Raji (cell line): Measurements from ENCODE around the gene GRIK3.

Experiments
- POLR2A ChIP-seq: IDR thresholded peaks from 2 replicates; pipeline ENCODE4 v1.6.1; 2011; ENCODE audit warnings: low read depth, low read length, control low read depth; ENCODE audit not compliant: insufficient read depth

Gene GRIK3

DNA sequence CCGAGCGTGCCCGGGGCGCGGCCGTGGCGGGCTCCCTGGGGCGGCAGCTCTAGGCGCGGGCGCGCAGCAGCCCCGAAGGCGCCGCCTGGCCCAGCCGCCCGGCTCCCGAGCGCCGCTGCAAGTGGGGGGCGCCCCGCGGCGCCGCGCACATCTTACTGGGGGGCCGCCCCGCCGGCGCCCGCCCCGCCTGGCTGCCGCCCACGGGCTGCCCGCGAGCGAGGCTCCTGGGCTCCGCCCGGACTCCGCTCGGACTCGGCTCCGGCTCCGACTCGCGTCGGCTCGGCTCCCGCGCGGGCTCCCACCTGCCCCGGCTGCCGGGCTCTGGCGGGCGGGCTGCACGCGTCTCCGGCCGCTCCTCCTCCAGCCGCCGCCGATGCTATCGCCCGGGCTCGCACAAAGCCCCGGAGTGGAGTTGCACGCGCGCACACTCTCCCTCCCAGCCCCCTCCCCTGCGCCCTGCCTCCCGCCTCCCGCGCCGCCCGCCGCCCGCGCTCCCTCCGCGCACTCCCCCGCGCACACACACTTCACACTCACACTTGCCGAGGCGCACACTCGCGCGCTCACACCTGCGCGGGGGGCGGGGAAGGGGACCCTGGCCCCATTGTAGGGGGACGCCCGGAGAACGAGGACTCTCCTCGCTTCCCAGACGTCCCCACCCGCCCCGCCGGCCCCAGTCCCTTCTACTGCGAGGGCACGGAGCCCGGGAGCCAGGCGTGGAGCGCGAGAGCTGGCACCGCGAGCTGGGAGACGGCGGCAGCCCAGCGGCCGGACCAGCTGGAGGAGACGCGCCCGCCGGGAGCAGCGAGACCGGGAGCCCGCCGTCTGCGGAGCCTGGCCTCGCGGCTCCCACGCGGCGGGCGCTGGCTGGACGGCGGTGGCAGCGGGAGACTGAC lies at the start of gene GRIK3:
Gene GRIK3 (minus strand): TSS at position 395 of the 893 bp plus-strand sequence. CDS start 407 bp downstream, outside the sequence.
- TF ChIP-seq POLR2A = no peak

DNA sequence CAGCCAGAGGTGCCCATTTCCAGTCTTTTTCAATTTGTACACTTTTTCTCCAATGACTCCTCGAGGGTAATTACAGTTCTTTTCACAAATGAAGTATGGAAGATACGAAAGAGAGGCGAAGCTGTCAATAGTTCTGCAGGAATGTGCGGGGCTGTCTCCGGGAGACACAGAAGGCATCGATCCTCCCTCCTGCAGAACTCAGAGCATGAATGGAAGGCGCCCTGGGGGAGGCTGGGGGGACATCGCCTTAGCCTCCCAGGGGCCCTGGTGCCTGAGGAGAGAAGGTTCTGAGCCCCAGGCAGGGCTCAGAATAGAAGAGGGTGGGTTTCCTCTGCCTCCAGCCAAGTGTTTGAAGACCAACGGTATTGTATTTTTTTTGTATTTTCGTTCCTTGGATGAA lies 49.7 kb upstream of the GRIK3 start:
- TF ChIP-seq POLR2A = no peak

DNA sequence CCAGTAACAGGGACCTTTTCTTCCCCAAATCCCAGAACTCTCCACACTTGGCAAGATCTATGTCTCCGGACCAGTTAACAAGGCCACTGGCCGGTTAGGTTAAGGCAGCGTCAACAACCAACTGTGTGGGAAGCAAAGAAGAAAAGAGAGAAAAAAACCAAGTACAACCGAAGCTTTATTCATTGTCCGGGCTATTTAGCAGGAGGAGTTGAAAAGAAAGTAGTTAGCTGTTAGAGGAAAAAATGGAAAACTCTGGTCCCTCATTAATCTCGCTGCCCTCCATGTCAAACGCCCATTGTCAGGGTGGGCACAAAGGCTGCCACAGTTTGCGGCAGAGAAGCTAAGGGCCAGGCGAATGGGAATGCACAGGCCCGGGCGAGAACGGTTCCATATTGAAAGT lies 49.3 kb upstream of the GRIK3 start:
- TF ChIP-seq POLR2A = no peak

DNA sequence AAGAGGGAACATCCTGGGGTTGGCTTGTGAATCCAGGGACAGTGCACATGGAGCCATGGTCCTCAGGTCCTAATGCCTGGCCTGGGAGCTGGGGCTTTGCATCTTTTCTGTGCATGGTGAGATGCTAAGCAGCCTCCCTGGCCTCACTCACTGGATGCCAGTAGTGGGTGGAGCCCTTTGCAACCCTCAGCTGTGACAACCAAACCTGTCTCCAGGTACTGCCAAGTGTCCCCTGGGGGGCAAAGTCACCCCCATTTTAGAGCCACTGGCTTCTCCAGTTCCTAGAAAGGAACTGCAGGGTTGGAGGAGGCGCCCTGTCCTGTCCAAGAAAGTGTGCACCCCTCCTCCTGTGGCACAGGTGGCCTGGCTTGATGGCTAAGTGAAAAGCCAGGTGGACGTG lies 44.6 kb upstream of the GRIK3 start:
- no peak for TF ChIP-seq POLR2A

DNA sequence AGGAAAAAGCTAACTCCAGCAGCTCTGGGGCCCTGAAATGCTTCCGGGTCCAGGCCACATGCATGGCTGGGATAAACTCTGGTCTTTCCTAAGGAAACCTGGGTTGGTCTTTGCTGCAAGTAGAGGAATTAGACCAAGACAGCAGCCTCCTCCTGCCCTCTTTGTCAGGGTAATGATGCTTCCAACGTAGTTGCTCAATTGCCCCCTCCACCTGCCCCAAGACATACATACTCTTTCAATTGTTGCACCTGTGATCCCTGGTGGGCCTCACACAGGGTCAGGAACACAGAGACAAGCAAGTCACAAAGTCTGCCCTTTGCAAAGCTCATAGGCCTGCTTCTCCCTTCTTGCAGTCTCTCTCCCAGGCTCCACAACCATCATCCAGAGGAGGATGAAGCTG lies 41.9 kb upstream of the GRIK3 start:
- no peak for TF ChIP-seq POLR2A

DNA sequence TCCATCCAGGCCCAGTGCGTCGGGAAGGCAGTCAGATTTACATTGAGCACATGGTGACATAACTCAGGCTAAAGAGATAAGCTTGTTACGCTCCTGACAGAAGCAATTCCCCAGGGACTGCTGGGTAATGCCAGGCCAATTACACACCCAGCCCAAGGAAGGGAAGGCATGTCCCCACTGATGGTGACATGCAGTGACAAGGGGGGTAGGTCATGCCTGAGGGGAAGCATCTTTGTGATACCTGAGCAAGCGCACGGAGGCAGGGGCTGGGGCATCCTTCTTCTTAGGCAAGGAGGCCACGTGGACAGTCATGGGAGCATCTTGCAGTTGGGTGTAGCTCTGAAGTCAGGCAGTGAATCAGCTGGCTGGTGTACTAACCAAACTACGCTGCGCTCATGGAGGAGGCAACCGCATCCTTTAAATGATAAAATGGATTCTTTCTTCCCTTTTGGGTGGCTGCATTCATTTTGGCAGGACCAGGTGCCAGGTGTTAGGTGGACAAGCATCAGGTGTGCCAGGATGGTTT lies 39.6 kb upstream of the GRIK3 start:
- TF ChIP-seq POLR2A = no peak

DNA sequence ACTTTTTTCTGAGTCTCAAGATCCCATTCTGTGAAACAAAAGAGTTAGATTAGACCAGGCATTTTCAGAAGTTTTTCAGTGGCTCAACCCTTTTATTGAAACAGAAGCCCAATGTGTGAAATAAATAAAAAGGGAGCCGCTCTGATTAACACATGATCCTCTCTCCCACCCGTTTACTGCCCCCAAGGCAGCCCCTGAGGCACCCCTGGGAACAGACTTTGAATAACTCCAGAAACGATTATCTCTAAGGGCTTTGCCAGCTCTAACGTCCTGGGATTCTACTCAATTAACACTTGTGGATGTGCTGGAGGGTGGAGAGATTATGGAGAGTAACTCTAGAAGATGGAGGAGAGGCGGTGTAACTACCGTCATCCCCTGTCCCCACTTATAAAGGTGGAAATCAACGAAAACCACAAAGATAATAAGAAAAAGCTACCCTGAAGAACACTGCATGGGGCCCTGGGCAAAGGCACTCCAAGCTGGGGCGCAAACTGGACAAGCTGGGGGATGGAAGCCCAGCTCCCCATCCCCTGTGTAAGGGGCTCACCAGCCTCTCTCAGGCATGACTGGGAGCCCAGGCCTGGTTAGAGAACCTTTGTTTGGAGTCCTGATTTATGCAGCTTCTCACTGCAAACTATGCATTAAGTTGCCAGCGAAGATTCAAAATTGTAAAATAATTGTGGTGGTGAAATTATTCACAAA lies 39.0 kb upstream of the GRIK3 start:
- TF ChIP-seq POLR2A = no peak

DNA sequence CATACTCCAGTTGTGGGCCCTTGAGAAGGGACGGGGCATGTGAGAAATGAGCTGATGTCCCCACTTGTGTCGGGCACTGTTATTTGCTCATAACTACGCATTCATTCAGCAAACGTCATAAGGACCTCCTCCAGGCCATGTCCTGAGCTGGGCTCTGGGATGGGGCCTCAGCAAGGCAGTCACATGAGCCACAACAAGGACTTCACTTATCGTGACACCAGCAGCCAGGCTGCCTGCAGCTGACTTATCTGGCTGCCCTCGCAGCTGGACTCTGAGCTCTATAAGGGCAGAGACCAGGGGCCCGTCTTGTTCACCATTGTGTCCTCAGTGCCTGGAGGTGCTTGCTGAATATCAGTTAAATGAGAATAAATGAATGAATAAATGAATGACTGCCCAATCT lies 37.5 kb upstream of the GRIK3 start:
- no peak for TF ChIP-seq POLR2A

DNA sequence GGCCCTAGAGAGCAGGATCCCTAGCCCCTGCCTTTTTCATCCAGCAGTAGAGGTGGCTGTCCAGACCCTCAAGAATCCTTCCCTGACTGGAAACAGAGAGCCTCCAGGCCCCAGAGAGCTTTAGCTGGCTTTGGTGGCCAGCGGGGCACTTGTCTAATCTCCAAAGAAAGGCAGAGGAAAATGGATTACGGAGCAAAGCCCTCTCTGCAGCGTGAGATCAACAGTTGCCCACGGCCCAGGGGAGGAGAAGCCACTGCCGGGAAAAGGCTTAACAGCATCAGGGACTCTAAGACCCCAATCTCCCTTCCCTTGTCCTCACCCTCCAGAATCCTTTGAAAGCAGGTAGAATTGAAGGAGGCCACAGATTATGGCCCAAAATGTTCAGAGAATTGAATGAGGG lies 35.8 kb upstream of the GRIK3 start:
- TF ChIP-seq POLR2A = no peak

DNA sequence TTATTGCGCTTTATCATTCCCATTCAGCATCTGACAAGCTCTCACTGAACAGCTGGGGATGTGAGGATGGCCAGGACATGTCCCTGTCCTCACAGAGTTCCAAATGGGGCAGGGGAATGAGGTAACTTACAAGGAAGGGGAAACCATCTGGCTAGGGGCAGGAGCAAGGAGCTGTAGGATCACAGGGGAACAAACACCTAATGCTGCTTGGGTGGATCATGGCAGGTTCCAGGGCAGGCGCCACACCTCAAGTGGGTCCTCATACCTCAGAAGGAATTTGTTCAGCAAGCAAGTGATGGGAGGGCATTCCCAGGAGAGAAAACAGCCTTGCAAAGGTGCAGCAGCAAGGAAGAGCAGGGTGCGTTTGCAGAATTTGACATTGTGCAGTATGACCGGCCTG lies 35.1 kb upstream of the GRIK3 start:
- TF ChIP-seq POLR2A = no peak

DNA sequence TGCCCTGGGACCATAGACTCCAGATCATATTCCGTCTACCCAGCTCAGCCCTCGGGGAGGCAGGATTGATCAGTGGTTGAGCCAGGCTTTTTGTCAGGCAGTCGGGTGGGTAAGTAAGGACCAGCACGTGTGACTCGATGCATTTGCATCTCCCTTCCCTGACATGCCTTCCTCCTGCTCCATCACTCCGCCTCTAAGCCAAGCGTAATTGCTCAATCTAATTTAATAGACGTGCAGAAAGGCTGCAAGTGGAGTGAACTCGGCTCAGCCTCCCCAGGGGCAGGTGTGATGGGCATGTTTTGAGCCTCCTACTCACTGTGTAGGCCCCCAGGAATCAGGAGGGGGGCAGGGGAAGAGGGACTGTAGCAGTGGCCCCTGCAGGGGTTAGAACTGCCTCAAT lies 34.6 kb upstream of the GRIK3 start:
- TF ChIP-seq POLR2A = no peak

DNA sequence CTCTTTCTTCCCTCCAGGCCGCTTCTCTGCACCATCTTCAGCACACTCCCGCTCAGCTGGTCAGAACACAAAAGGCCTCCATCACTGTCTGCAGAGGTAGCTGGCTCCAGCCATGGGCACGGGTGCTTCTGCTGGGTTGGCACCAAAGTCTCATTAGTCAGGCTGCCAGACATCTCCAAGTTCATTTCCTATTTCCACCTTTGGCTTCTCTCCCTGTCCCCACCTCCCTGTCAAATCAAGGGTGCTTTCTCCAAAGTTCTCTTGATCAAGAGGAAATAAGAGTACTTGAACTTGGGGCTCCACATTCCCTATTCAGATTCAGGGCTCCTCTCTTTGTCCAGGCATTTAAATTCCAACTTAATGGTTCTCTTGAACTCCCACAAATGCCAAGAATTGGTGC lies 33.9 kb upstream of the GRIK3 start:
- no peak for TF ChIP-seq POLR2A

DNA sequence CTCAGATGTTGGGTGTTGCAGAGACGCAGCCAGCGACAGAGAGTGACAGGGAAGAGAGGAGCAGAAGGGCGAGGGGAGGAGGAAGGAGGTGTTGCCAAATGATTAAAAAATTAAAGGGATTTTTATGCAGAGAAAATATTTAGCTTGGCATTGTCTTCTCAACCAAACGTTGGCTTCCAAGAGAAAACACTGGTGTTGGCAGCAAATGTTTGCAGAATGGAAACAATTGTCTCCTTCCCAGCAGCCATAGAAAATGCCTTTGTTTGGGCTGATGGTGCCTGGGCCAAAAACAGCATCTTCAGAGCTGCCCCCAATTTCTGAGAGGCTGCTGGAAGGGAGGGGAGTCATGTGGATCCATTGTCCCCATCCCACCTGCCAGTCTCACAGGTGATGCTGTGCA lies 29.7 kb upstream of the GRIK3 start:
- TF ChIP-seq POLR2A = no peak

DNA sequence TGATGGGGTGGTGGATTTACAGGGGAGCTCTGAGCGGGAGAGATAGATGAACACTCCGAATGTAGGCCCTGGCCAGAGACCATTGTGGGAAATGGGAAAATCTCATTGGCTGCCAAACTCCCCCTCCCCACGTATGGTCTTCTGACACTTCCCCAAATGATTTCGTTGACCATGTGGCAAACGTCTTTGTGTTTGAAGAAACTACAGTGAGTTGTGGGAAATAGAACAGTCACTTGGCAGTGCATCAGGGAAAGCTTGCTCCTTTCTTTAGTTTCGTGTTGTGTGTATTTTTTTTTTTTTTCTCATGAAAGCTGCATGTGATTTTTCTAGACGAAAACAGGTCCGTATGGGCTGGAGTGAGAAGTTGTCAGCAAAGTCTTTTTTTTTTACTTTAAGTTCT lies 25.0 kb upstream of the GRIK3 start:
- no peak for TF ChIP-seq POLR2A

DNA sequence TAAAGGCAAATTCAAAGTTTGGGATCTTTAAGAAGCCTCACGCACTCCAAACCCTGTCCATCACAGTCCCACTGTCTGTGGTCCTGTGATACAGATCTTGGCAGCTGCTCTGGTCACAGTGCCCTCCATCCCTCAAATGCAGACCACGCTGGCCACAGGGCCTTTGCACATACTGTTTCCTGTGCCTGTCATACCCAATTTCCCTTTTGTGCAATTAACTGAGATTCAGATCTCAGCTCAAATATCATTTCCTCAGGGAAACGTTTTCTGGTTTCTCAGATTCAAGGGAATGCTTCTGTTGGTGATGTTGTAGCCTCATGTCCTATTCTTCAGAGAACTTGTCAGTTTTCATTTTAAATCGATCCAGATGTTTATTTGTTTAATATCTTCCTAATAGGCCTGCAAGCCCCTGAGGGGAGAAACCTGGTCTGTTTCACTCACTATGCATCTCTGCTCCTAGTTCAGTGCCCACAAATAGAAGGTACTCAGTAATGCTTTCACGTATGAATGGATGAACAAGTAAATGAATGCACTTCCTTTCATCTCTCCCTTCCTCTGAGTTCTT lies 24.2 kb upstream of the GRIK3 start:
- no peak for TF ChIP-seq POLR2A

DNA sequence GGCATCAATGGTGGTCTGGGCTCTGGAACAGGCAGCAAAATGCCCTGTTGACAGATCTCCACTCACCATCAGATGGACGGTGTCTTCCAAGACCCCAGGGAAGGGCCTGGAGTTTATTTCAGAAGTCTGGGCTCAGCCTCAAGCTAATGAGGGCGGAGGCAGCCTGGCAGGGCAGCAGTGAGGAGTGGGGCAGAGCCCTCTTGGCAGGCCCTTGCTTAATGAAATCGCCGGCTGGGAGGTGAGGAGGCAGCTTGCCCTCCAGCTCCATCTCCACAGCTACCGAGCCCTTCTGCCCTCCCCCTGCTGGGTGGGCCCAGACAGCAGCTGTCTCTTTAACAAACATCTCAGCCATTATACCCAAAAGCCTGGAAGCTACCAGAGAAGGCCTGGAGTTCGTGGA lies 22.0 kb upstream of the GRIK3 start:
- no peak for TF ChIP-seq POLR2A
